IPS-18c (cell line): ENCODE data around the gene EXOC1L.

Source experiments
- H3K4me3 ChIP-seq: 2 replicates; pipeline ENCODE4 v1.7.0; 2013; ENCODE audit warnings: low read depth, mild to moderate bottlenecking, low read length, moderate library complexity; ENCODE audit not compliant: insufficient read depth
- H3K9me3 ChIP-seq: one replicate; pipeline ENCODE4 v1.6.1; 2013; ENCODE audit warnings: mild to moderate bottlenecking, low read length, moderate library complexity; ENCODE audit not compliant: control insufficient read depth, insufficient read depth

The EXOC1L gene

DNA sequence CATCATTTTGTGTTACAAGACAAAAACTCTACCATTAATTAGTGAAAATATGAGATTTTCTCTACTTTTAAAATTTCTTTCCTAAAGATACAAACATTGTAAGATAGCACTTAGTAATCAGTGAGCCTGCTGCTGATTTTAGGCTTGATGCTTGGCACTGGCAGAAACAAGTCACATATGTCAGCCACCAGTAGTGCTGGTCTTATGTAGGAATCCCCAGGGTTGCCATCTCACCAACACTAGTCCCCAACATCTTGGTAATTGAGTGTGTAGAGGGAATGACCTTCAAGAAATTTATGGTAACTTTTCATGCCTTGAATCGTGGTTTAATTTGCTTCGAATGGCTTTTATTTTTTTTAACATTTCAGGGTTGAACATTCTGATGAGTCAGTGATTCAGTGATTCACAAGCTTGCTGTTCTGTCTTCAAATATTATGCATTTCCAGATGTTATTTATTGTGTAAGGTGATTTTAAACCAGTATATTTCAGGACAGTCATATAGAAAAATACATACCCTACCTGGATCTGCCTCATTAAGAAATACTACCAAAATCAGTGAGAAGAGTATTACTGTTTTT, 45.7 kb downstream of the EXOC1L start:
- H3K4me3 ChIP-seq: no peak overlapping the region

DNA sequence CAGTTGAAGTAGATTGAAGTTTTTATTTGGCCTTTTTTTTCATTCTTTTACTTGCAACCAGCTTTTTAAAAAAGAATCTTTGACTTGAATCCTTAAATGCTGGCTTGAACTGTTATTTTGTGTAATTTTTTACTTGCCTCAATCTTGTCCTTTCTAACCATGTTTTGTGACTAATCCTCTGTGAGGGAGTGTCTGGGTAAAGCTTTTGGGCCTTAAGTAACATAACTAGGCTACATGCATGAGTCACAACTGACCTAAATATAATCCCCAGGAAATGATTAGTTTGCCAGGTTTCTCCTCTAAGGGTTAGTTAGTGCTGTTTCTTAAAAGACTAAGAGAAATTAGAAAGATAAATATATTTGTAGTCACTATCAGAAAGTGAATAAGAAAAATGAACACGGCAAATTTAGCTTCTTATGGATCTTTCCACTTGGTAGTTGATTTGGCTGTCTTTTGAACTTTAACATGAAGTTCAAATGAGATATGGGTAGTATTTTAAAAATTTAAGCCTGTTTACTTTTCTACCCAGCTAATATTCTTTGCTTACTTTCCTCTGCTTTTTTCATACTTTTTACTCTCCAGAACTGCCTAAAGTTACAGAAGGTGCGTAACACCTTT, 46.8 kb downstream of the EXOC1L start:
- Histone ChIP-seq H3K9me3 (no peaks in the 10 kb centered on the region), H3K4me3 (no peak overlapping the region)

More for the DNA sequence above, 45.7 kb downstream of the EXOC1L start:
- H3K9me3 ChIP-seq: no peaks in the 10 kb centered on the region

GRCh38 chr4:55866973-55867574, 47.5 kb downstream of the EXOC1L start:
- Histone ChIP-seq H3K9me3 (no peaks in the 10 kb centered on the region), H3K4me3 (no peak overlapping the region)

GRCh38 chr4:55868581-55869090, 49.0 kb downstream of the EXOC1L start:
- Histone ChIP-seq H3K9me3 (no peaks in the 10 kb centered on the region), H3K4me3 (no peak overlapping the region)

- H3K9me3 ChIP-seq: no peaks in the 10 kb centered on the region
- no peak overlapping the region for H3K4me3 ChIP-seq
Measured at GRCh38 chr4:55871299-55871800, 51.8 kb downstream of the EXOC1L start.

- H3K9me3 ChIP-seq: no peaks in the 10 kb centered on the region
- no peak overlapping the region for H3K4me3 ChIP-seq
Measured at GRCh38 chr4:55874831-55875230, 55.2 kb downstream of the EXOC1L start.

DNA sequence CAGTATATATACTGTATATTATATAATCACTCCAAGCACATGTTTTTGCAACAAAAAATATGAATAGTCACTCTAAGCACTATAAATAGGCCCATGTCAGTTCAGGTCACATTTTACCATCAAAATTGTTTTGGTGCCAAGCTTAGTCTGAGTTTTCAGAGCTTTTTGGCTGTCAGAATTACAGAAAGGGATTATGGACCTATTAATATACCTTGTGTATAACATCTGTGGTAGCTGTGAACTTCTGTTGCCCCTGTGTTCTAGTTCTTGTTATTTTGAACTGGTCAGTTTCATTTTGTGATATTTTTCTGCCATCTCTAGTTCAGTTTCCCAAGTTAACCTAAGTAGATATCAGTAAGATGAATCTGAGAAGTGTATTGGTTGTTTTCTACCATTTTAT, 56.8 kb downstream of the EXOC1L start:
- no peaks in the 10 kb centered on the region for H3K9me3 ChIP-seq
- H3K4me3 ChIP-seq: no peak overlapping the region

- H3K4me3 ChIP-seq: no peak overlapping the region
- H3K9me3 ChIP-seq: no peaks in the 10 kb centered on the region
Measured at GRCh38 chr4:55879224-55879623, 59.6 kb downstream of the EXOC1L start.

DNA sequence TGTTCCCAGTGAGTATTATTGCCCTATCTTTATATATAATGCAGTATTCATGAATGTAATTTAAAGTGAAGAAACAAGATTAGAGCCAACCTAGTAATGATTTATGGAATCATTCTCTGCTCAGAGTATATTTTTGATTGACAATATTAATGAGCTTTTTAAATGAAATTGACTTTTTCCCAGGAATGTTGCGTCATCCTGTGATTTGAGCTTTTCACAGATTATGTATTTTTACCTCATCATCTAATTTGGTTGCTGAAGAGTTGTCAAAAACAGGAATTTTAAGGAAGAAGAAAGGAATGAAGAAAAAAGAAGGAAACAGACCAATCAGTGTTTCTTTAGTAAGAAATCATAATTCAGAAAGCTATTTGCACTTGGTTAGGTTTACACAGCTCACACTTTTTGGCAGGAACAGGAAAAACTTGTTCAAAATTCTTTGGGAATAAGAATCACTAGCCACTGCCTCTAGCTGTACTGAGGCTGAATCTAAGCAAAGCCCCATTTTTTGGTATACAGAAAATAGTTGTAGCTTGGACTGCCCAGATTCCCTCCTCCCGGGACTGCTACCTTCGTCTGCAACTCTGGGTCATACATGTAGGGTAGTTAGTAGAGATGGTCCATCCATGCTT, 61.2 kb downstream of the EXOC1L start:
- no peaks in the 10 kb centered on the region for H3K9me3 ChIP-seq
- no peak overlapping the region for H3K4me3 ChIP-seq

DNA sequence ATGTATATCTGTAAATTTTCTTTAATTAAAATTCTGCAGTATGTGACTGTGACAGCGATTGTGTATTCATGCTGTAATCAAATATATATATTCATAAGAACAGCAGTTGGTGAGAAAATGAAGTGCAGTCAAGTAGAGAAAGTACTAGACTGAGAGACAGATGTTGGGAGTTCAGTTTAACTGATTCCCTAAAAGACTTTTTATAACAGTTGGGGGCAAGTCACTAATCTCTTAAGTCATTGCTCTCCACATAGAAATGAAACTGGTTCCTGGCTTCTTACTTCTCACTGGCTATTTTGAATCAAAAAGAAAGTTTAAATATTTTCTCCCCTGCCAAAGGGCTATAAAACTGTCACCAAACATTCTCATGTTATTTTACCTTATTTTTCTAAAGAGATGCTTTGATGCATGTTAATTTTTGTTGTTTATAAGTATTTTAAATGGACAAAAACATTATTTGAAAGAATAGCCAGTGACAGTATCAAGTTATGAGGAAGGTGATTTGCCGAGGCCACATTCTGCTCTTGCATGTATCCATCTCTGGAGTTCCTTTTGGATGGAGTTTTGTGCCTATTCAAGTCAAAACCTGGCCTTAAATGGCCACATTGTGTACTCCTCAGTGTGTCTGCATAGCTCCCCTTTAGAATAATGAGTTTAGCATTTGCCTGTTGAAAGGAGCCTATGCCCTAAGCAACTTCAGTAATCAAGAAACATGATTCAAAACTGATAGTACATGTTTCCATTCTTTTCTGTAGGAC, 64.7 kb downstream of the EXOC1L start:
- Histone ChIP-seq H3K9me3 (no peaks in the 10 kb centered on the region), H3K4me3 (no peak overlapping the region)

GRCh38 chr4:55884851-55885219, 65.2 kb downstream of the EXOC1L start:
- Histone ChIP-seq H3K9me3 (no peaks in the 10 kb centered on the region), H3K4me3 (no peak overlapping the region)
